H1 (cell line): ENCODE results near the gene ZNF212. TPM values are rescaled to one million over a fixed set of nuclear protein-coding genes. Genes with fewer than 3 reads are reported as not detected.

Source experiments
- CTCF ChIA-PET: fragments of 300-600 bp; sonication (Branson Sonifier 250); formaldehyde crosslinking; loops from one replicate; lab custom pipeline; 2021; ENCODE audit not compliant: partially characterized antibody; lab: Charles Lee
- POLR2A ChIA-PET: fragments of 300-600 bp; sonication (Branson Sonifier 250); formaldehyde crosslinking; loops from one replicate; lab custom pipeline; 2021; ENCODE audit warnings: inconsistent platforms; ENCODE audit not compliant: partially characterized antibody; lab: Charles Lee
- DNase-seq, 2 experiments: peaks; one replicate each; pipeline versions ENCODE4 v3.0.0 to v3.0.0-alpha.2; 2010 to 2022; ENCODE audit warnings: low spot score in 2 of 2, low read depth in 1 of 2, mixed read lengths in 1 of 2
- FAIRE-seq: peaks from 2 replicates; lab custom pipeline; 2011; peaks lifted over from hg19 to GRCh38; lab: Jason Lieb, UNC
- H2AFZ ChIP-seq: 2 replicates; pipeline ENCODE4 v1.8.1; 2012; ENCODE audit warnings: low read length, inconsistent platforms
- H2AK5ac ChIP-seq: 2 replicates; pipeline ENCODE4 v1.6.1; 2013; ENCODE audit warnings: low read depth, low read length
- H2BK120ac ChIP-seq: replicated peaks from 2 replicates; pipeline ENCODE3; 2013; ENCODE audit warnings: low read depth, low read length, inconsistent platforms
- H2BK12ac ChIP-seq: 2 replicates; pipeline ENCODE4 v1.6.1; 2013; ENCODE audit warnings: low read depth, low read length
- H2BK15ac ChIP-seq: 2 replicates; pipeline ENCODE4 v1.6.1; 2013; ENCODE audit warnings: low read length
- H2BK20ac ChIP-seq: 2 replicates; pipeline ENCODE4 v1.6.1; 2013; ENCODE audit warnings: low read length
- H2BK5ac ChIP-seq: 2 replicates; pipeline ENCODE4 v1.6.1; 2013; ENCODE audit warnings: low read depth, low read length
- H3K14ac ChIP-seq: 2 replicates; pipeline ENCODE4 v1.6.1; 2013; ENCODE audit warnings: inconsistent platforms; ENCODE audit not compliant: insufficient read length
- H3K18ac ChIP-seq: 2 replicates; pipeline ENCODE4 v1.6.1; 2013; ENCODE audit warnings: low read length; ENCODE audit errors: extremely low read depth
- H3K23ac ChIP-seq: 2 replicates; pipeline ENCODE4 v1.6.1; 2013; ENCODE audit warnings: inconsistent platforms; ENCODE audit not compliant: insufficient read length
- H3K23me2 ChIP-seq: 2 replicates; pipeline ENCODE4 v1.6.1; 2013; ENCODE audit warnings: low read depth, low read length
- H3K27ac ChIP-seq: 2 replicates; pipeline ENCODE4 v1.6.1; 2011; ENCODE audit warnings: low read depth, low read length, inconsistent platforms
- H3K27me3 ChIP-seq, 4 experiments: replicated peaks in 1 of 4; 1 replicate in 1 of 4; 2 replicates in 3 of 4; pipeline versions ENCODE4 v1.6.1 to v1.8.1; 2011 to 2013; ENCODE audit warnings: low read length in 3 of 4, mild to moderate bottlenecking in 3 of 4, inconsistent platforms in 2 of 4, mixed read lengths in 2 of 4, moderate library complexity in 1 of 4; ENCODE audit not compliant: control insufficient read depth in 3 of 4, insufficient read depth in 3 of 4; ENCODE audit errors: extremely low read depth in 1 of 4
- H3K36me3 ChIP-seq, 4 experiments: 2 replicates each; pipeline versions ENCODE4 v1.6.1 to v1.8.1; 2011 to 2013; ENCODE audit warnings: mild to moderate bottlenecking in 4 of 4, low read length in 3 of 4, moderate library complexity in 2 of 4, control low read depth in 1 of 4, inconsistent platforms in 1 of 4; ENCODE audit not compliant: insufficient read depth in 4 of 4, control insufficient read depth in 2 of 4
- H3K4ac ChIP-seq: replicated peaks from 2 replicates; pipeline ENCODE3; 2013; ENCODE audit warnings: low read length, low read depth, mixed read lengths, inconsistent platforms; ENCODE audit not compliant: insufficient read length
- H3K4me1 ChIP-seq, 4 experiments: replicated peaks in 1 of 4; 1 replicate in 1 of 4; 2 replicates in 3 of 4; pipeline versions ENCODE4 v1.6.1 to v1.8.1; 2011 to 2013; ENCODE audit warnings: low read length in 3 of 4, inconsistent platforms in 2 of 4, mixed read lengths in 1 of 4; ENCODE audit not compliant: insufficient read depth in 4 of 4, control insufficient read depth in 3 of 4
- H3K4me2 ChIP-seq, 2 experiments: 2 replicates each; pipeline versions ENCODE4 v1.6.1 to v1.8.1; 2011 to 2013; ENCODE audit warnings: low read depth in 2 of 2, low read length in 2 of 2, control low read depth in 1 of 2, inconsistent platforms in 1 of 2, mild to moderate bottlenecking in 1 of 2; ENCODE audit not compliant: insufficient read depth in 1 of 2
- H3K4me3 ChIP-seq, 4 experiments: fragments of 200-600, 300-600 bp in 1 of 4; sonication (generic), shearing (Covaris generic), sonication (Bioruptor Twin) in 1 of 4; 2 replicates each; pipeline versions ENCODE4 v1.5.1 to v1.8.1; 2011 to 2016; ENCODE audit warnings: low read length in 4 of 4, low read depth in 3 of 4, control low read depth in 2 of 4, inconsistent platforms in 2 of 4, mild to moderate bottlenecking in 2 of 4, mixed read lengths in 1 of 4, moderate library complexity in 1 of 4; ENCODE audit not compliant: insufficient read depth in 2 of 4; ENCODE audit errors: extremely low read depth in 1 of 4
- H3K56ac ChIP-seq: replicated peaks from 2 replicates; pipeline ENCODE3; 2013; ENCODE audit warnings: low read depth, mild to moderate bottlenecking, mixed read lengths, low read length, inconsistent platforms; ENCODE audit not compliant: insufficient read length
- H3K79me1 ChIP-seq: 2 replicates; pipeline ENCODE4 v1.6.1; 2013; ENCODE audit warnings: low read depth, low read length, control low read depth
- H3K79me2 ChIP-seq, 2 experiments: 2 replicates each; pipeline versions ENCODE4 v1.6.1 to v1.8.1; 2012 to 2013; ENCODE audit warnings: low read length in 2 of 2, mild to moderate bottlenecking in 2 of 2, inconsistent platforms in 1 of 2; ENCODE audit not compliant: insufficient read depth in 2 of 2, control insufficient read depth in 1 of 2
- H3K9ac ChIP-seq, 4 experiments: replicated peaks in 1 of 4; 1 replicate in 1 of 4; 2 replicates in 3 of 4; pipeline versions ENCODE4 v1.6.1 to v1.8.1; 2011 to 2013; ENCODE audit warnings: low read depth in 3 of 4, low read length in 3 of 4, control low read depth in 2 of 4, mild to moderate bottlenecking in 2 of 4, moderate library complexity in 2 of 4, inconsistent platforms in 1 of 4; ENCODE audit errors: extremely low read depth in 1 of 4
- H3K9me3 ChIP-seq, 2 experiments: 2 replicates each; pipeline versions ENCODE4 v1.6.1 to v1.8.1; 2012 to 2013; ENCODE audit warnings: mild to moderate bottlenecking in 2 of 2, moderate library complexity in 2 of 2, control low read depth in 1 of 2, inconsistent platforms in 1 of 2, low read depth in 1 of 2, low read length in 1 of 2, mixed read lengths in 1 of 2; ENCODE audit not compliant: insufficient read depth in 2 of 2
- H4K20me1 ChIP-seq, 2 experiments: replicated peaks in 1 of 2; 2 replicates each; pipeline versions ENCODE3 to v1.8.1; 2011 to 2013; ENCODE audit warnings: inconsistent platforms in 2 of 2, low read length in 2 of 2, mild to moderate bottlenecking in 1 of 2; ENCODE audit not compliant: insufficient read depth in 2 of 2, control insufficient read depth in 1 of 2
- H4K5ac ChIP-seq: 2 replicates; pipeline ENCODE4 v1.6.1; 2013; ENCODE audit warnings: low read length, low read depth, mixed read lengths, inconsistent platforms; ENCODE audit not compliant: insufficient read length
- H4K8ac ChIP-seq: 2 replicates; pipeline ENCODE4 v1.8.0; 2013; ENCODE audit warnings: mild to moderate bottlenecking, moderate library complexity, low read length, inconsistent platforms; ENCODE audit not compliant: insufficient read depth; ENCODE audit errors: extremely low read depth
- H4K91ac ChIP-seq: replicated peaks from 2 replicates; pipeline ENCODE3; 2013; ENCODE audit warnings: low read length, mixed read lengths, inconsistent platforms; ENCODE audit not compliant: insufficient read length
- JUND ChIP-seq: IDR thresholded peaks from 2 replicates; pipeline ENCODE4 v1.6.1; 2011; ENCODE audit warnings: mild to moderate bottlenecking, improper control_type of control experiment, low read length
- KDM4A ChIP-seq: IDR thresholded peaks from one replicate; pipeline ENCODE4 v1.7.1; 2012; ENCODE audit warnings: low read depth, mild to moderate bottlenecking, moderate library complexity, low read length, inconsistent platforms; ENCODE audit not compliant: severe bottlenecking
- POLR2AphosphoS5 ChIP-seq: IDR thresholded peaks from 2 replicates; pipeline ENCODE4 v1.6.1; 2011; ENCODE audit warnings: low read depth, low read length
- WGBS, 2 experiments: shearing (Covaris generic) in 1 of 2; methylation state at CpG; one replicate each; pipeline versions ENCODE4 v1.1.6 to v1.1.7; 2013 to 2015; ENCODE audit warnings: low lambda C conversion rate in 2 of 2, mixed read lengths in 2 of 2, inconsistent platforms in 1 of 2, low coverage in 1 of 2, missing lambda C conversion rate in 1 of 2; ENCODE audit not compliant: insufficient replicate concordance in 2 of 2, insufficient coverage in 1 of 2, insufficient read length in 1 of 2; ENCODE audit errors: extremely low coverage in 1 of 2, missing lambda C conversion rate in 1 of 2; 5-methylcytosine and 5-hydroxymethylcytosine counted together
- polyA plus RNA-seq, 7 experiments: library from polyadenylated mRNA; depleted of rRNA in 3 of 7; stranded (reverse) in 5 of 7; unstranded in 2 of 7; fragments of >200 nt in 5 of 7; fragments of 200-250 nt in 2 of 7; gene quantifications; 1 replicate in 5 of 7; 2 replicates in 1 of 7; 4 replicates in 1 of 7; pipeline versions ENCODE4 v1.2.1 to v1.2.3, GENCODE V29; 2011 to 2013; ENCODE audit warnings: missing spikeins in 2 of 7, mixed read lengths in 2 of 7
- total RNA-seq: library from RNA; stranded (reverse); fragmentation: NEBNext Ultra II Directional; extraction: Animal tissue kit (Norgen Biotek cat#: 25700); gene quantifications from 2 replicates; pipeline ENCODE4 v1.2.1, GENCODE V29; 2021
- TF ChIP-seq, protein P1 (sequence below): IDR thresholded peaks from 2 replicates; pipeline ENCODE4 v1.6.1; 2012; ENCODE audit warnings: low read length, inconsistent platforms

Gene ZNF212
- total and polyA plus RNA-seq, 2 of the 8 experiments (the other 6 are each of a cell fraction or from before 2014, with no cell fraction given) = 6.7 to 19.3 TPM

DNA sequence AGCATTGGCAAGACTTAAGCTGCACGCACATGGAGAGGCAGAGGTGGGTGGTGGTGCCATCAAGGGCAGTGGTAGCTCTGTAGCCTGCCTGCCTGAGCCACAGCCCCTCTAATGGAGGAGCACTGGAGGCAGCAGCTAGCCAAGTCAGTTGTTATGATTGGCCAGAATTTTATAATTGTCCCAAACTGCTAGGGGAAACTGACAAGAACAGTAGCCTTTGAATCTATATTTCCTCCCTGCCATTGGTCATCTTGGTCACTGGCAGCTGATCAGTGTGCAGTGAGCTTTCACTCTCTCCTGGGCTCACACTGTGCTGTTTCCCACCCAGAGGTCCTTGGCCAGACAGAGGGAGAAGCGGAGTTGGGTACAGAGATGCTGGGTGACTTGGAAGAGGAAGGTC is 12.9 kb downstream of the ZNF212 start:
- peaks cover 3% of the 10 kb centered on the region; the same call in 1 of the 2 replicates for H3K79me1 ChIP-seq
- H2BK20ac ChIP-seq = no peak overlapping the region
- H2BK12ac ChIP-seq = no peak overlapping the region
- no peak overlapping the region for H2AK5ac ChIP-seq
- H4K8ac ChIP-seq = no peak overlapping the region
- TF ChIP-seq KDM4A (no peak), POLR2AphosphoS5 (no peak), JUND (no peak)
- TF ChIP-seq, protein P1, sequence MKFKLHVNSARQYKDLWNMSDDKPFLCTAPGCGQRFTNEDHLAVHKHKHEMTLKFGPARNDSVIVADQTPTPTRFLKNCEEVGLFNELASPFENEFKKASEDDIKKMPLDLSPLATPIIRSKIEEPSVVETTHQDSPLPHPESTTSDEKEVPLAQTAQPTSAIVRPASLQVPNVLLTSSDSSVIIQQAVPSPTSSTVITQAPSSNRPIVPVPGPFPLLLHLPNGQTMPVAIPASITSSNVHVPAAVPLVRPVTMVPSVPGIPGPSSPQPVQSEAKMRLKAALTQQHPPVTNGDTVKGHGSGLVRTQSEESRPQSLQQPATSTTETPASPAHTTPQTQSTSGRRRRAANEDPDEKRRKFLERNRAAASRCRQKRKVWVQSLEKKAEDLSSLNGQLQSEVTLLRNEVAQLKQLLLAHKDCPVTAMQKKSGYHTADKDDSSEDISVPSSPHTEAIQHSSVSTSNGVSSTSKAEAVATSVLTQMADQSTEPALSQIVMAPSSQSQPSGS = no peak
- no peak overlapping the region for H3K9ac ChIP-seq
- no peak overlapping the region for H4K91ac ChIP-seq
- H3K36me3 ChIP-seq = peaks cover 13 to 56% (median 39%) of the 10 kb centered on the region in 4 experiments
- DNase-seq (no peak), FAIRE-seq (no peak)
- no peak overlapping the region for H3K14ac ChIP-seq
- no peaks in the 10 kb centered on the region for H3K27me3 ChIP-seq
- H2BK120ac ChIP-seq = no peak overlapping the region
- H3K9me3 ChIP-seq = no peaks in the 10 kb centered on the region
- no peaks in the 10 kb centered on the region for H3K23me2 ChIP-seq
- 94% methylated on average over 2 of the region's 2 CpGs; no CpG with 5 or more reads in 1 of the 2 experiments for WGBS, 2 experiments
- no peak overlapping the region for H4K5ac ChIP-seq
- H4K20me1 ChIP-seq = peaks cover 4 to 7% of the 10 kb centered on the region in 2 experiments
- peaks cover 0 to 19% of the 10 kb centered on the region in 2 experiments; a peak in 2 of 4 replicates for H3K79me2 ChIP-seq
- ChIA-PET CTCF (interaction anchor here (1.1 to 2.9 kb wide), 4 partner anchors 9 to 154 kb away, joined by 3 to 13 read pairs (median 6); partner anchors contain the start of gene ZNF783), POLR2A (interaction anchor here (0.7 to 3.2 kb wide), 2 partner anchors 9 to 57 kb away, joined by 3 to 8 read pairs; partner anchors contain the start of genes ZNF282 and ZNF783)
- H2AFZ ChIP-seq = no peak overlapping the region
- no peak overlapping the region for H2BK15ac ChIP-seq
- no peak overlapping the region for H3K18ac ChIP-seq
- no peak overlapping the region for H3K4me2 ChIP-seq
- no peak overlapping the region for H3K23ac ChIP-seq
- no peak overlapping the region for H3K4me3 ChIP-seq
- H3K4ac ChIP-seq = no peak overlapping the region
- no peak overlapping the region for H3K27ac ChIP-seq
- no peaks in the 10 kb centered on the region for H3K4me1 ChIP-seq
- H2BK5ac ChIP-seq = no peak overlapping the region
- no peak overlapping the region for H3K56ac ChIP-seq
